GM12878 (cell line): ENCODE data around the gene SRSF1. TPM values are rescaled to one million over a fixed set of nuclear protein-coding genes. Genes with fewer than 3 reads are reported as not detected.

Experiments used
- BHLHE40 ChIP-seq, 2 experiments: fragments of 450-650 bp in 1 of 2; IDR thresholded peaks; 2 replicates each; pipeline ENCODE4 v1.6.1; 2011 to 2017; ENCODE audit warnings: low read depth in 2 of 2, borderline replicate concordance in 1 of 2, improper control_type of control experiment in 1 of 2, low read length in 1 of 2, mild to moderate bottlenecking in 1 of 2
- CEBPZ ChIP-seq: fragments of 150-350 bp; IDR thresholded peaks from 2 replicates; pipeline ENCODE4 v1.6.1; 2016; ENCODE audit warnings: low read depth, low read length
- CHD4 ChIP-seq: fragments of 200-600 bp; sonication (generic); IDR thresholded peaks from 2 replicates; pipeline ENCODE4 v1.6.1; 2016; ENCODE audit warnings: mild to moderate bottlenecking
- ETV6 ChIP-seq, 2 experiments: fragments of 450-650 bp in 1 of 2; IDR thresholded peaks in 1 of 2; conservative IDR thresholded peaks in 1 of 2; 2 replicates each; pipeline ENCODE4 v1.6.1; 2014; ENCODE audit warnings: antibody characterized with exemption in 1 of 2, borderline replicate concordance in 1 of 2, low read depth in 1 of 2, mild to moderate bottlenecking in 1 of 2, moderate library complexity in 1 of 2
- MYC ChIP-seq: IDR thresholded peaks from 2 replicates; pipeline ENCODE4 v1.6.1; 2011; ENCODE audit warnings: mild to moderate bottlenecking, low read length, moderate library complexity, inconsistent platforms; ENCODE audit not compliant: insufficient read depth, insufficient replicate concordance, insufficient read length, severe bottlenecking
- SP1 ChIP-seq: IDR thresholded peaks from one replicate; pipeline ENCODE4 v1.6.1; 2011; ENCODE audit warnings: low read depth, low read length
- YY1 ChIP-seq: IDR thresholded peaks from 2 replicates; pipeline ENCODE4 v1.6.1; 2011; ENCODE audit warnings: low read depth, mild to moderate bottlenecking, low read length
- polyA plus RNA-seq, 11 experiments: library from polyadenylated mRNA; depleted of rRNA in 4 of 11; unstranded in 6 of 11; stranded (reverse) in 5 of 11; fragments of >200 nt; fragmentation: Nextera tagmentation in 4 of 11; fragmentation: Illumina TruSeq in 1 of 11; extraction: Ambion mirVana in 4 of 11; extraction: Trizol in 1 of 11; gene quantifications; 1 replicate in 1 of 11; 2 replicates in 10 of 11; pipeline versions ENCODE4 v1.2.1 to v1.2.3, GENCODE V29; 2011 to 2016; ENCODE audit warnings: inconsistent platforms in 2 of 11, missing spikeins in 2 of 11, low read depth in 1 of 11
- total RNA-seq, 4 experiments: library from RNA; depleted of rRNA in 3 of 4; stranded (reverse); fragments of >200 nt in 3 of 4; fragmentation: Illumina TruSeq in 1 of 4; extraction: Trizol in 1 of 4; gene quantifications; 2 replicates each; pipeline versions ENCODE4 v1.2.1 to v1.2.3, GENCODE V29; 2013 to 2021

Gene SRSF1
- total and polyA plus RNA-seq, 10 of the 15 experiments (the other 5 are each of a cell fraction or from before 2014, with no cell fraction given), result 101 to 474 (median 404) TPM

GRCh38 chr17:58002973-58003372, 4.1 kb downstream of the SRSF1 start (continued):
- TF ChIP-seq YY1 (no peak), CEBPZ (no peak), MYC (no peak), SP1 (no peak), ETV6 (conservative IDR thresholded peaks at IDR 0.05 in 1 of 2, IDR thresholded peaks at IDR 0.05 in 1 of 2; ENCODE audit: borderline replicate concordance in 1 of 2, low read depth in 1 of 2) (no peak), BHLHE40 (IDR thresholded peaks at IDR 0.05; ENCODE audit: borderline replicate concordance in 1 of 2, low read depth in 2 of 2, low read length in 1 of 2) (no peak), CHD4 (no peak)
